IPS-11a (cell line): ENCODE measurements around the gene UFSP1.
A peak's percentile ranks its signal among the peaks of the same experiment; 100 is the strongest.

Experiments
- H3K4me3 ChIP-seq: one replicate; pipeline ENCODE4 v1.5.1; 2013; ENCODE audit warnings: low read depth, low read length, control low read depth

UFSP1 gene

GRCh38 chr7:100882785-100883526 is 6.6 kb downstream of the UFSP1 start:
- H3K4me3 ChIP-seq = no peak overlapping the region

GRCh38 chr7:100882201-100882600 is 7.3 kb downstream of the UFSP1 start:
- no peak overlapping the region for H3K4me3 ChIP-seq

- no peak overlapping the region for H3K4me3 ChIP-seq
These were observed 8.4 kb downstream of the UFSP1 start for GRCh38 chr7:100881136-100881535.

GRCh38 chr7:100880645-100881044 is 8.9 kb downstream of the UFSP1 start:
- no peak overlapping the region for H3K4me3 ChIP-seq

- H3K4me3 ChIP-seq = no peak overlapping the region
These were observed 9.7 kb downstream of the UFSP1 start for GRCh38 chr7:100879685-100880261.

- H3K4me3 ChIP-seq = no peak overlapping the region
These were observed 10.8 kb downstream of the UFSP1 start for GRCh38 chr7:100878685-100879084.

- H3K4me3 ChIP-seq = no peak overlapping the region
These were observed 11.5 kb downstream of the UFSP1 start for GRCh38 chr7:100878013-100878412.

- H3K4me3 ChIP-seq = peak overlapping the region; percentile 92
These were observed 14.2 kb downstream of the UFSP1 start for GRCh38 chr7:100875356-100875751.

GRCh38 chr7:100874577-100875355 is 14.7 kb downstream of the UFSP1 start, which contains the start of gene SRRT:
TSS of gene SRRT (plus strand) at chr7:100875103. CDS start at chr7:100875591, 488 bp downstream.
- peak within 1 kb of the TSS; percentile 92 for H3K4me3 ChIP-seq

GRCh38 chr7:100874300-100874576 is 15.3 kb downstream of the UFSP1 start:
- H3K4me3 ChIP-seq = peak overlapping the region; percentile 92

GRCh38 chr7:100873599-100874299 is 15.8 kb downstream of the UFSP1 start:
- H3K4me3 ChIP-seq = no peak overlapping the region

GRCh38 chr7:100867776-100868485 is 21.6 kb downstream of the UFSP1 start:
- H3K4me3 ChIP-seq = peak overlapping the region; percentile 82

GRCh38 chr7:100867040-100867775 is 22.3 kb downstream of the UFSP1 start, which contains the start of gene TRIP6:
TSS of gene TRIP6 (plus strand) at chr7:100867387. CDS start at chr7:100867498, 111 bp downstream.
- peak within 1 kb of the TSS; percentile 82 for H3K4me3 ChIP-seq

GRCh38 chr7:100866729-100867039 is 22.8 kb downstream of the UFSP1 start:
- H3K4me3 ChIP-seq = no peak overlapping the region

- H3K4me3 ChIP-seq = no peak overlapping the region
These were observed 23.4 kb downstream of the UFSP1 start for GRCh38 chr7:100865938-100866728.

- no peak overlapping the region for H3K4me3 ChIP-seq
These were observed 24.1 kb downstream of the UFSP1 start for GRCh38 chr7:100865372-100865911.

GRCh38 chr7:100864263-100864845 is 25.2 kb downstream of the UFSP1 start:
- H3K4me3 ChIP-seq = no peak overlapping the region

GRCh38 chr7:100863406-100863950 is 26.0 kb downstream of the UFSP1 start:
- H3K4me3 ChIP-seq = no peak overlapping the region
